KG1 (cell line): ENCODE results near the gene LRBA.

Source experiments
- DNase-seq: peaks from one replicate; lab custom pipeline; 2025; lab: John Stamatoyannopoulos, UW

The LRBA gene

DNA sequence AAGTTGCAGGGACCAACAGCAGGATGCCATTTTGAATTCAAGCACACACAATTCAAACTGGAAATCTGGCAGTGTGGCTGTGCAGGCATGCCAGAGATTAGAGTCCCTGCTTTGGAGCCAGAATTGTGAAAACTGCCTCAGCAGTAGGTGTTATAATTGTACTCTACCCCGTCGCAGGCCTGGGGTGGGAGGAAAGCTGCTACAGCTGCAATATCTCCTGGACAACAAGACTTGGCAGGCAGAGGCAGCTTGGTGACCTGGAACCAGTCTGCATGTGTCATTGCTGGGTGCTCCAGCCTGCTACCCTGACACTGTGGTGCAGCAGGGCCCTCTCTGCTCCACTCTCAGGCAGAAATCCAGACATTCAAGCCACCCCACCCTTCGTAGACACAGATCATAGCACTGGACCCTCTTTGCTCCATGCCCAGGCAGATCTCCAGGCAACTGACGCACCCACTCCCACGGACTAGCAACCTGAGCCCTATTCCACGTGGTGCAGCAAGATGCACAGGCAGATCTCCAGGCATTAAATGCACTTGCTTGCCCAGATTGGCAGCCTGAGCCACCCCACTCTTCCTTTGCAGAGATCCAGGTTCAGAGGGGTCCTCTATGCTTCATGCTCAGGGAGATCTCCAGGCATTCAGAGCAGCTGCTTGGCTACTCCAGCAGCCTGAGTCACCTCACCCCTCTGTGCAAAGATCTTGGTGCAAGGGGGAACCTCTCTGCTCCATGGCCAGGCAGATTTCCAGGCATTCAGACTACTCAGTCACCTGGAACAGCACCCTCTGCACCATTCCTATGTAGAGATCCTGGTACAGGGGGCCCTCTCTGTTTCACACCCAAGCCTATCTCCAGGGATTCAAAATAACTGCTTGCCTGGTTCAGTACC is 140.5 kb downstream of the LRBA start:
- DNase-seq: no peak

DNA sequence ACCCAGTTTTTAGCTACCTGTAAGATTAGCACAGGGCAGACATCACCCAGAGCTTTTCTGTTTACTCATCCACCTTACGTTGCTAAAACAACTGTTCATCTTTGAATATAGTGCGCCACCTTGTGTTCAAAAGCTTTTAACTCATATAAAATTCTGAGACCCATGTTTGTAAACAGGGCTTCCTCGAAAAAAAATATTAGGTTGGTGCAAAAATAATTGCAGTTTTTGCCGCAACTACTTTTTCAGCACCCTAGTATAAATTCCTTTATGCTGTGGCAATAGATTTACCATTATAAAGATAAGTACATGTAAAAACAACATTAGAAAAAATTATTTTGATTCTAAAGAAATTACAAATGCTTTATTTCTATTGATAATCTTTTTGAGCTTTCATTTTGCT is 147.9 kb downstream of the LRBA start:
- DNase-seq: peak; percentile 29

DNA sequence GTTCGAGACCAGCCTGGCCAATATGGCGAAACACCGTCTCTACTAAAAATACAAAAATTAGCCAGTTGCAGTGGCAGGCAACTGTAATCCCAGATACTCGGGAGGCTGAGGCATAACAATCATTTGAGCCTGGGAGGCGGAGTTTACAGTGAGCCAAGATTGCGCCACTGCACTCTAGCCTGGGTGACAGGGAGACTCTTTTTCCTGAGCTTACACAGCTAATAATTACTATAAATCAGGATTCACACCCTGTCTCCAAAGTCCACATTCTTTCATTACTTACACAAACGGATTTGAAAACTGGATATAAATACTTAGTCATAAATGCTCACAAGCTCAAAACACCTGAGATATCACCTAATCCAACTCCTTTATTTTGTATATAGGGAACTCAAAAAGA is 151.6 kb downstream of the LRBA start:
- DNase-seq: no peak

DNA sequence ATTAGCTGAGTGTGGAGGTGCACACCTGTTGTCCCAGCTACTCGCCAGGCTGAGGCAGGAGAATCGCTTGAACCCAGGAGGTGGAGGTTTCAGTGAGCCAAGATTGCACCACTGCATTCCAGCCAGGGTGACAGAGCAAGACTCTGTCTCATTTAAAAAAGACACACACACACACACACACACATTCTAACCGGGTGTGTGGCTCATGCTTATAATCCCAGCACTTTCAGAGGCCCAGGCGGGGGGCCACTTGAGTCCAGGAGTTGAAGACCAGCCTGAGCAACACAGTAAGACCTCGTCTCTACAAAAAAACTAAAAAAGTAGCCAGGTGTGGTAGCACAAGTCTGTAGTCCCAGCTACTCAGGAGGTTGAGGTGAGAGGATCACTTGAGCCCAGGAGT is 152.3 kb downstream of the LRBA start:
- no peak for DNase-seq

DNA sequence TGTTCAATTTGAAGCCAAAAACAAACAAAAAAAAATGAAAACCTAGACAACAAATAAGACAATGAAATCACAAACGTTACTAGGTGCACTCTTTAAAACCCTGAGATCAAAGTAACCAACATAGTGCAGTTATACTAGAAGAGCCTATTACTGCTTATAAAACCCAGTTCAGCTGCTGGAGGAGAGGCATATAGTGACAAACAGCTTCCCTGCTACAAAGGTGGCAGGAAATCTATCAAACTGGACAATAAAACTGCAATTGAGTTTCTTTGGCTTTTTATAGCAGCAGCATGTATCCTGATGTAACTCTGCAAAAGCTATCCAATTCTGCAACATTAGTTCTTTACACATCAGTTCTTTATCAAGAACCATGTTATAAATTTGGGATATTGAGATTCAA is 155.6 kb downstream of the LRBA start:
- DNase-seq: no peak

DNA sequence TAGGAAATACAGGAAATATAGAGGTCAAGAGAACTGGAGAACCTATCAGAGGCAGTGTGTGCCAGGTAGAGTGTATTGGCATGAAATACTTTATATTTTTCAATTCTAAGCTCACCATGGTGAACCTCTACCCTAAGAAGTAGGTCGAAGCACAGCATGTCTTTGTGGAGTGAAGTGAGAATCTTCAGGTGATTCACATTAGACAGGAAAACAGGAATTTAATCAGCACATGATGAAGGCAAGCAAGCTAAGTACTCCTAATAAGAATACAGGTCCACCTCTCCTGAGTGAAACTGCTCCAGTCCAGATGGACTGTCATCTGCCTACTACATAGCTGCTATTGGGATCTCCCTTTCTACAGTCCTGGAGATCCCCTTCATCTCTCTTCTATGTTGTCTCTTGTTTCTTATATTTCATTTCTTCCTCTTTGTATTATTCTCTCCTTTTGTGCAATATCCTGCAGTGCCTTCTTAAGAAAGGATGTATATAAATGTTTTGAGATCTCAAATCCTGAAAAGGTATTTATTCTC is 159.0 kb downstream of the LRBA start:
- DNase-seq: no peak

DNA sequence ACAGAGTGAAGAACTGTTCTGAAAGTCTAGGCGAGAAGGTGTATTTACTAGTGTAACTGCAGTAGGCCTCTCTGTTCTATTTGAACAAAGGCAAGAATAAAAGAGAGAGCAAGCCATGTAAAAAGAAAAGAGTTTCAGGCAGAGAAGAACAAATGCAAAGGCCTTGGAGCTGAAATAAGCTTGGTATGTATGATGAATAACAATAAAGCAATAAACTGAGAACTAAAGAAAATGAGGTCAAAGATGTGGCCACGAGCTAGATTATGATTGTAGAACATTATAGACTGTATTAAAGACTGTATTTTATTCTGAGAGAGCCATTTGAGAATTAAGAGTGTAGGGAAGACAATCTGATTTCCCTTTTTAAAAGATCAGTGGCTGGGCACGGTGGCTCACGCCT is 160.5 kb downstream of the LRBA start:
- DNase-seq: no peak

DNA sequence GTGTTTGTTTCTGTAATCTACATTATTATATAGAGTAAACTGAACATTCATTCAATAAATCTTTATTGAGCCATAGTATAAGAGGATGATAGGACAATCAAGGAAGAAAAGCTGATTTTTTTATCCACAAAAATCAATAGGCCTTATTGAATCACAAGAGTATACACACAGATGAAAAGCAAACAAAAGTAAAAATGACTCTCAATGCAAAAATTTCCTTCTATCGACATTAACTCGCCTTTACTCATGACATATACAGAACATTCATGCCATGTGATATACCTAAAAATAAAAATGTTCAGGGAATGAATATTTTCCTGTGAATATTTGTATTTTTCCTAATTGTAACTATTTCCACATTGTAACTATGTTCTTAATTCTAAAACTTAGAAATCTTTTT is 161.2 kb downstream of the LRBA start:
- no peak for DNase-seq

DNA sequence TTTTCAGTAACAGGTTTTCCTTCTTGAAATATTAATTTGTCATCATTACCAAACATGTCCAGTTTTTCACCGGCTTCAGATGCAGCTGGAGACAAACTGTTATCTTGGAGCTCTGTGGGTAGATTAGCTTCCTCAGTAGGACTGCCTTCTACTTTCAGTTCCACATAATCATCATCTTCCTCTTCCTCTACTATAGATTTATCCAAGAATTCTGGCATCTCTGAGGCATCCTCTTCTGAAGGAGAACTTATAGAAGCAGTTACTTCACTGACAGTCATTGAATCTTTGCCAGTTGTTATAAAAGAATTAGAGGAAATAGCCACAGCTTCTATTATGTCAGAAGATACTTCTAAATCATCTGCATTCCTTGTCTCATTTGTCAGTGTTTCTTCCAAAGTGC is 162.9 kb downstream of the LRBA start:
- no peak for DNase-seq

DNA sequence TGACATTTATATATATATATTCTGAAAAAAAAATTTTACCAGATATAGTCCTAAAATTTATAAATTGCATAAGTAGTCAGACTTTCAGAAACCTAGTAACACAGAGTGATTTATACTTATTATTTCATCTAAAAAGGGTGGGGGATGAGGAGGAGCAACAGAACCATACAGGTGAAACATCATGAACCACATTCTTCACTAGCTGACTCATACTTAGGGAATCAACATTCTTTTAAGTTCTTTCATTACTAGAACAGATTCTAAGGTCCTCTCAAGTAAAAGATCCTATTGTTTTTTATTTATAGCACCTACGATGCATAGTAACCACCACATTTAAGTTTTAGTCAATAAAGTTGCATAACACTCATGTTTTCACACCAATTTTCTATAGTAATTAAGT is 166.1 kb downstream of the LRBA start:
- DNase-seq: no peak

DNA sequence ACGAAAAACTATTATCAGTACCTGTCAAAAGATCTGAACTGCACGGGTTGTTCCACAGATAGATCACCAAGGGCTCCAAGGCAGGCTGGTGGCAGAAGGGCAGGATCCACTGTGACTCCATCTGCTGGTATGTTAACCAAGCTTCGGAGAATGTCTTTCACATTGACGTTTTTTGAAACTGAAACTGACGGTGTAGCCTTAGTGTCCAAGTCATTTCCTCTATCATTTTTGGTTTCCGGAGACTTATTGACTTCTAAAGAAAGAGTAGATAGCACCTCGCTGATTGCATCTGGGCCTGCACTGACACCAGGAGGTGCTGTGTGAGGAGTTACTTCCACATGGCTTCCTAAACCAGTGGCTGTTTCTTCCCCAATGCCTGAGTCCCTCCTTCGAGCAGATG is 186.9 kb downstream of the LRBA start:
- no peak for DNase-seq

DNA sequence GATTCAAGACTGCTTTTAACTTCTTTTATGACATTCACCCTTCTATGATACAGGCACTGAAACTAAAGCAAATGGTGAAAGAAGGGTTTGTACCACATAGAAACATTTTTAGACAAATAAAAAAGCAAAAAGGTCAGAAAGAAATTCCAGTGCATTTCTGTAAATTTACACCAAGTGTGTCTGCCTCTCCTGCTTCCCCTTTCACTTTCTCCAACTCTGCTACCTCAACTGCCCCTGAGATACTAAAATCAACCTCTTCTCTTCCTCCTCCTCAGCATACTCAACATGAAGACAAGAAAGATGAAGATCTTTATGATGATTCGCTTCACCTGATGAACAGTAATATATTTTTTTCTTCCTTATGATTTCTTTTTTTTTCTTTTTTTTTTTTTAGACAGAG is 187.9 kb downstream of the LRBA start:
- no peak for DNase-seq

DNA sequence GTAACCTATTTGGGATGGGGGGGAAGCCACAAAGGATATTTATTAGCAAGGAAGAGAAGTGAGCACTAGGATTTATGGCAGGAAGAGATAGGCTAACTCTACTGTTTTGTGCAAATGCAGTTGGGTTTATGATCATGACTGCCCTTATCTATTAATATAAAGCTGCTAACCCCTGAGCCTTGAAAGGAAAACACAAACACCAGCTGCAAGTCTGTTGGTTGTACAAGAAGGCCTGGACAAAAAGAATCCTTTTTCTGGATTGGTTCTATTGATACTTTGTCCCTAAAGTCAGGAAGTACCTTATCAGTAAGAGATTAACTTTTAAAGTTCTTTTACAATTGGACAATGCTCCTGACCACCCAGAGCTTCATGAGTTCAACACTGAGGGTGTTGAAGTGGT is 188.8 kb downstream of the LRBA start:
- no peak for DNase-seq

DNA sequence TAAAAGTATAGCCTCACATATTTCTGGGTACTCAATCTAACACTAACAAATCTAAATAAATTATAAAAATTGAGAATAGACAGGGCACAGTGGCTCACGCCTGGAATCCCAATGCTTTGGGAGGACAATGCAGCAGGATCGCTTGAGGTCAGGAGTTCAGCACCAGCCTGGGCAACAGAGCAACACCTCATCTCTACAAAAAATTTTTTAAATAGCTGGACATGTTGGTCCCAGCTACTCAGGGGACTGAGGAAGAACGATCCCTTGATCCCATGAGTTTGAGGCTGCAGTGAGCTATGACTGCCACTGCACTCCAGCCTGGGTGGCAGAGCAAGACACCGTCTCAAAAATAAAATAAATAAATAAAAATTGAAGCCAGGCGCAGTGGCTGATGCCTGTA is 192.7 kb downstream of the LRBA start:
- DNase-seq: no peak

DNA sequence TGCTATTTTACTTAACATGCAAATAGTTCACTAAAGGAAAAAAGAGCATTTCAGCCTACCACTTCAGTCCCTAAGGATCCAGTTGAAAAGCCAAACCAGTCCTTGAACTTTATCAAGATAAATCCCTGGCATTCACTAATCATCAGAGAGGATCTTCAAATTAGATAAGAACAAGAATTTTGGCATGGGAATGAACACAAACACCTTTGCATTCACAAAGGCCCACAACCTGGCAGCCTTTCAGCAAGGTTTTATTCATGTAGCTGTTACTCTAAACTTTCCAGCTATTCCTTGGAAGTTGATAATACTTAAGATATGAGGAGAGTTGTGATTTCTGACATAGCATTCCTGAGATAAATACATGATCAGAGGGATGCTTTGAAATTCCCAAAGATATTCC is 193.4 kb downstream of the LRBA start:
- no peak for DNase-seq

DNA sequence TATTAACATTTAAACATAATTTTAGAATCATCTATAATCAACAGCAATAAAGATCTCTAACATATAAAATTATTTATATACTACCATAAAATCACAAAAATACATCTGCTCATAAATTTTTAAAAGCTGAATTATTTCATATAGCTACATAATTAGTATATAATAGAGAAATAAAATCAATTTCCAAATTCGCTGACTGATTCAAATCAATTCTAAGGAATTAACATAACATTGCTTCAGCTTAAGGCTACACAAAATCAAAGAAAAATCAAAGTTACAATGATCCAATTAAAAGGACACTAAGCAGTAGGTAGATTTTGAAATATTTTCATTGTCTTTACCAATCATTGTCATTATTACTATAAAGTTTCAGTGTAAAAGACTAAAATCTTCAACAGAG is 194.7 kb downstream of the LRBA start:
- no peak for DNase-seq

DNA sequence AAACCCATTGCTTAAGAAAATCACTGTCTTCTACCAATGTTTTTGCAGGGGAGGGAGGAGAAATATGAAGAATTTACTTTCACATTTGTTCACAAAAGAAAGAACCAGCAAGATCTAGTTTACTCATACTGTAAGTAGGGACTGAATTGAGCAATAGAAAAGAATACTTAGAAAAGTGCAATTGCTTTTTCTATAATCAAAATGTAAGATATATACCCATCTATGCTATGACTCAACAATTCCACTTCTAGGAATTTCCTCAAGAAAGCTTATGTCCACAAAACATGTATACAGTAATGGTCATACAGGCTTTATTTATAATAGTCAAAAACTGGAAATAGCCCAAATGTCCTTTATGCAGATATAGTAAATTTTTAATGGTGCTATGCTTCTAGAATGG is 196.4 kb downstream of the LRBA start:
- DNase-seq: no peak

DNA sequence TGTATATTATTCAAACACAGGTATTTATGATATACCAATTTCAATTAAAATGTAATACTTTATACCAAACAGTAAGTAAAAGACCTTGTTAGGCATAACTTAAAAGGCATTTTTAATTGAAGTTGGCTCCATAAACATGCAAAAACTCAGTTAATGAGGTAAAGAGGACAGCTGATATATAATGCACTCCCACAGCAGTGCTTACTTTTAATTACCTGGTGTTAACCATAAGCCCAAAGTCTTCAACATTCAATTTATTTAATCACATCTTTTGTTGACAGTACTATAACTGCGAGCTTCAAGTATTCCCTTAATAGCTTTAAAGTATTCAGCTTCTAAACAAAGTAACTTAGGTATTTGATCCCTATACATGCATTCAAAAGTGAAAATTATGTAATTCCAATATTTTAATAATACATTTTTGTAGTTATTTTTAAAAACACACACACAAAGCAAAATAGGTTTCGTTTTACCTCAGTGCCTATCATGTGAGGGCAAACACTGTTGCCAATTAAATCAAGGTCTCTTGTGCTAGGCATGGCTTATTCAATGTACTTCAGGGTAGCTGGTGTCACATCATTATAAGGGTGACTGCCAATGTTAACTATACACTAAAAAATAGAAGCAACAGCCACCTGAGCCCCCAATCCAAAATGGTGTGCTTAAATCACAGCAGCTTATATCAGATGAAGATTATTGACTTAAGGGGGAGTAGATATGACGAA is 197.1 kb downstream of the LRBA start:
- no peak for DNase-seq

DNA sequence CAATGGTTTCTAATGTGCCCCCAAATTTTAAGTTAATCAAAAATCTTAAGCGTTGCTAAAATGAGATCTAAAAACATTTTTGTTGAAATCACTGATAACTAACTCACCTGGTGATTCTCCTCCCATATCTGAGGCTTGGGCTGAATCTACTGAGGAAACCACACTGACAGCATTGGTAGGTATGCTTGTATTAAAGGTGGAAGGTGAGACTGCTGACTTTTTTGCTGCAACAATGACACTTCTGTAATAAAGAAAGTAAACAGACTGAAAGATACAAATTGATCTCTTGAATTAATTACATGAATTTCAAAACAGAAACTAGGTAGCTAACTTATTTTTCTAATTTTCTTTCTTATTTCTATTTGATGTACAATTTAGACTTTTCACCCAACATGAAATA is 198.1 kb downstream of the LRBA start:
- no peak for DNase-seq

DNA sequence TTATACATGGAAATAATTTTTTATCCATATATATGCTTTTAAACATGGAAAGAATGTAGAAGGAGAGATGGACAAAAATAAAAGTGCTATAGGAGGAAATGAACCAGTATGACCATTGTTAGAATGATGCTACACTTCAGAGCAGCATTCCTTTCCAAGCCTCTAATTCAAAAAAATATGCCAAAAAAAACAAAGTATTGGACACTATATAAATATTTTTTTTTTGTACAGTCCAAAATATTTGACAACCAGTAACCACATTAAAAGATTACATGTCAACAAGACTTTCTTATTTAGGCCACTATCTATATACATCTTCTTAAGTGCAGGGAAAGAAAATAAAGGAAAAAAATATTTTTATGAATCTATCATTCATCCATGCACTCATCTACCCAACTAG is 198.6 kb downstream of the LRBA start:
- no peak for DNase-seq

DNA sequence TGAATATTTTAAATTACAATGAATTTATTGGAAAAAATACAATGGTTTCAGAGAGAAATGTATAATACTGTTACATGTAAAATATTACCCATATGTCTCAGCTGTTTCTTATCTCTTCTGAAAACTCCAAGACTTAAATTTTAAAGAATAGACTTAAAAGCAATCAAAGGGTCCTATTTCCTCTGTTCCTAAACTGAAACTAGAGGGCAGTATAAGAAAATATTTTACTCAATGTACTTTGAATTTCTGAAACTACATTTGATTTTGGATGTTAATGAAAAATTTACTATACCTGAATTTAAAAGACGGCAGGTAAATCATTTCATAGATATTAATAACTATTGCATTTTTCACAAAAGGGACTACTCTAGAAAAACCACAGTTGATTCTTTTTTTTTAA is 200.2 kb downstream of the LRBA start:
- DNase-seq: no peak

DNA sequence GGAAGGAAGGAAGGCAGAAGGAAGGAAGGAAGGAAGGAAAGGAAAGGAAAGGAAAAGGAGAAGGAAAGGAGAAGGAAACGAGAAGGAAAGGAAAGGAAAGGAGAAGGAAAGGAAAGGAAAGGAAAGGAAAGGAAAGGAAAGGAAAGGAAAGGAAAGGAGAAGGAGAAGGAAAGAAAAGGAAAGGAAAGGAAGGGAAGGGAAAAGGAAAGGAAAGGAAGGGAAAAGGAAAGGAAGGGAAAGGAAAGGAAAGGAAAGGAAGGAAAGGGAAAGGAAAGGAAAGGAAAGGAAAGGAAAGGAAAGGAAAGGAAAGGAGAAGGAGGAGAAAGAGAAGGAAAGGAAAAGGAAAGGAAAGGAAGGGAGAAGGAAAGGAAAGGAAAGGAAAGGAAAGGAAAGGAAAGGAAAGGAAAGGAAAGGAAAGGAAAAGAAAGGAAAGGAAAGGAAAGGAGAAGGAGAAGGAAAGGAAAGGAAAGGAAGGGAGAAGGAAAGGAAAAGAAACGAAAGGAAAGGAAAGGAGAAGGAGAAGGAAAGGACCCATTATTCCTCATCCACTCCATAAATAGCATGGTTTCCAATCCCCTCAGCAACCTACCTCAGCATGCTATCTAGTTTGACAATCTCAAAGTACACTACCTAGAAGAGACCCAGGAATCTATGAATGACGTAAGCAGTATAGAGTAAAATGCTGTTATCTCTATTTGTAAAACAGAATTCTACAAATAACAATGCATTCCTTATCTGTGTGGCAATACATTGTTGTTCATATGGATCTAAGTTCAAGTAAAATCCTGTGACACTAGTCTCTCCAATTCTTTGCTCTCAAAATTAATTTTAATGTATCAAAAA is 209.7 kb downstream of the LRBA start:
- no peak for DNase-seq

DNA sequence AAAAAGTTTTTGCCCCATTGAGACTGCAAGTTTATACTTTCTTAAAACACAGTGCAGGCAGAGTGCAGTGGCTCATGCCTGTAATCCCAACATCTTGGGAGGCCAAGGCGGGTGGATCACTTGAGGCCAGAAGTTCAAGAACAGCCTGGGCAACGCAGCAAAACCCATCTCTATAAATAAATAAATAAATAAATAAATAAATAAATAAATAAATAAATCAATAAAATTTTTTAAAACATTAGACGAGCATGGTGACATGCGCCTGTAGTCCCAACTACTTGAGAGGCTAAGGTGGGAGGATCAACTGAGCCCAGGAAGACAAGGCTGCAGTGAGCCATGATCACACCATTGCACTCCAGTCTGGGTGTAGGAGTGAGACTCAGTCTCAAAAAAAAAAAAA is 213.3 kb downstream of the LRBA start:
- DNase-seq: no peak
